ENCODE data around the gene UBXN2A. TPM values are rescaled to one million over a fixed set of nuclear protein-coding genes. Genes with fewer than 3 reads are reported as not detected.

The UBXN2A gene
- total and polyA plus RNA-seq, 2 of the 8 experiments (the other 6 are each of a cell fraction or from before 2014, with no cell fraction given), result 3.6 to 20.4 TPM

- no peak overlapping the region for H3K14ac ChIP-seq (ENCODE audit: insufficient read length)
- no peak overlapping the region for H4K5ac ChIP-seq (ENCODE audit: insufficient read length, low read depth, low read length)
- no peak overlapping the region for H4K91ac ChIP-seq (replicated peaks; ENCODE audit: insufficient read length, low read length)
- no peak overlapping the region for H2BK12ac ChIP-seq (ENCODE audit: low read depth, low read length)
- H3K4me1 ChIP-seq (replicated peaks in 1 of 4; ENCODE audit: control insufficient read depth in 3 of 4, insufficient read depth in 4 of 4, low read length in 3 of 4), result peaks cover 0 to 3% (median 0%) of the 10 kb centered on the region in 4 experiments; a peak in 2 of 7 replicates
- no peak overlapping the region for H2AK5ac ChIP-seq (ENCODE audit: low read depth, low read length)
- no peaks in the 10 kb centered on the region for H3K79me2 ChIP-seq (ENCODE audit: control insufficient read depth in 1 of 2, insufficient read depth in 2 of 2, low read length in 2 of 2)
- H3K23me2 ChIP-seq (ENCODE audit: low read depth, low read length), result no peaks in the 10 kb centered on the region
- H3K18ac ChIP-seq (ENCODE audit: extremely low read depth, low read length), result no peak overlapping the region
- CTCF ChIA-PET (ENCODE audit: partially characterized antibody), result interaction anchor here (0.8 kb wide), 1 partner anchor 27 kb away, joined by 3 read pairs; no protein-coding TSS in a partner anchor
- no peak overlapping the region for H3K4me3 ChIP-seq (ENCODE audit: extremely low read depth in 1 of 4, insufficient read depth in 2 of 4, low read depth in 3 of 4, low read length in 4 of 4)
- no peak overlapping the region for H4K8ac ChIP-seq (ENCODE audit: extremely low read depth, insufficient read depth, low read length)
- no peak overlapping the region for H3K4ac ChIP-seq (replicated peaks; ENCODE audit: insufficient read length, low read depth, low read length)
- H2BK120ac ChIP-seq (replicated peaks; ENCODE audit: low read depth, low read length), result no peak overlapping the region
- TF ChIP-seq YY1 (IDR thresholded peaks at IDR 0.05; ENCODE audit: low read depth, low read length) (no peak), HDAC6 (IDR thresholded peaks at IDR 0.05; ENCODE audit: low read depth, low read length) (no peak), POLR2A (IDR thresholded peaks at IDR 0.05; ENCODE audit: control extremely low read depth in 1 of 2, low read depth in 2 of 2, low read length in 2 of 2) (no peak), EP300 (IDR thresholded peaks at IDR 0.05; ENCODE audit: borderline replicate concordance in 1 of 2, low read depth in 2 of 2, low read length in 2 of 2) (no peak), TBP (IDR thresholded peaks at IDR 0.05; ENCODE audit: low read depth, low read length) (no peak), SP4 (IDR thresholded peaks at IDR 0.05; ENCODE audit: low read length) (no peak), TAF7 (optimal IDR thresholded peaks at IDR 0.05; ENCODE audit: borderline replicate concordance, low read depth, low read length) (no peak), ASH2L (IDR thresholded peaks at IDR 0.05; ENCODE audit: low read length) (no peak), JUND (IDR thresholded peaks at IDR 0.05; ENCODE audit: low read length) (no peak)
- TF ChIP-seq, protein P1, sequence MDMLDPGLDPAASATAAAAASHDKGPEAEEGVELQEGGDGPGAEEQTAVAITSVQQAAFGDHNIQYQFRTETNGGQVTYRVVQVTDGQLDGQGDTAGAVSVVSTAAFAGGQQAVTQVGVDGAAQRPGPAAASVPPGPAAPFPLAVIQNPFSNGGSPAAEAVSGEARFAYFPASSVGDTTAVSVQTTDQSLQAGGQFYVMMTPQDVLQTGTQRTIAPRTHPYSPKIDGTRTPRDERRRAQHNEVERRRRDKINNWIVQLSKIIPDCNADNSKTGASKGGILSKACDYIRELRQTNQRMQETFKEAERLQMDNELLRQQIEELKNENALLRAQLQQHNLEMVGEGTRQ (IDR thresholded peaks at IDR 0.05; ENCODE audit: low read length), result no peak
- H3K27me3 ChIP-seq (replicated peaks in 1 of 4; ENCODE audit: control insufficient read depth in 3 of 4, extremely low read depth in 1 of 4, insufficient read depth in 3 of 4, low read length in 3 of 4), result no peaks in the 10 kb centered on the region
- DNase-seq (ENCODE audit: low read depth in 1 of 2, low spot score in 2 of 2) (no peak), FAIRE-seq (no peak)
- no peak overlapping the region for H2BK15ac ChIP-seq (ENCODE audit: low read length)
- no peak overlapping the region for H3K4me2 ChIP-seq (ENCODE audit: insufficient read depth in 1 of 2, low read depth in 2 of 2, low read length in 2 of 2)
- H3K9me3 ChIP-seq (ENCODE audit: insufficient read depth in 2 of 2, low read depth in 1 of 2, low read length in 1 of 2), result no peaks in the 10 kb centered on the region
- H2AFZ ChIP-seq (ENCODE audit: low read length), result no peak overlapping the region
- no peaks in the 10 kb centered on the region for H3K79me1 ChIP-seq (ENCODE audit: low read depth, low read length)
- no peaks in the 10 kb centered on the region for H4K20me1 ChIP-seq (replicated peaks in 1 of 2; ENCODE audit: control insufficient read depth in 1 of 2, insufficient read depth in 2 of 2, low read length in 2 of 2)
- H3K36me3 ChIP-seq (ENCODE audit: control insufficient read depth in 2 of 4, insufficient read depth in 4 of 4, low read length in 3 of 4), result no peaks in the 10 kb centered on the region; a peak in 1 of 8 replicates
- H3K9ac ChIP-seq (replicated peaks in 1 of 4; ENCODE audit: extremely low read depth in 1 of 4, low read depth in 3 of 4, low read length in 3 of 4), result no peak overlapping the region
- H3K23ac ChIP-seq (ENCODE audit: insufficient read length), result no peak overlapping the region
- no peak overlapping the region for H2BK20ac ChIP-seq (ENCODE audit: low read length)
- WGBS, 2 experiments (ENCODE audit: extremely low coverage in 1 of 2, insufficient coverage in 1 of 2, insufficient read length in 1 of 2, insufficient replicate concordance in 2 of 2, low coverage in 1 of 2, low lambda C conversion rate in 2 of 2, missing lambda C conversion rate in 1 of 2), result 78% methylated on average over 1 of the region's 1 CpG; no CpG with 5 or more reads in 1 of the 2 experiments
- H2BK5ac ChIP-seq (ENCODE audit: low read depth, low read length), result no peak overlapping the region
- H3K56ac ChIP-seq (replicated peaks; ENCODE audit: insufficient read length, low read depth, low read length), result no peak overlapping the region
- no peak overlapping the region for H3K27ac ChIP-seq (ENCODE audit: low read depth, low read length)
- POLR2A ChIA-PET (ENCODE audit: partially characterized antibody), result interaction anchor here (0.9 to 1.4 kb wide), 2 partner anchors 9 to 67 kb away, joined by 3 read pairs; partner anchors contain the start of gene ATAD2B
Observed at GRCh38 chr2:23994567-23994966, 54.3 kb downstream of the UBXN2A start.

Data from H1 (cell line).